ENCODE results near the gene DTX4.
A peak's percentile ranks its signal among the peaks of the same experiment; 100 is the strongest.

GRCh38 chr11:59144579-59145345 is 27.2 kb upstream of the DTX4 start:
- no peak for TF ChIP-seq CTCF (IDR thresholded peaks at IDR 0.05)
- peak in 1 of 2 donors; percentile 62 for TF ChIP-seq POLR2A (IDR thresholded peaks at IDR 0.05)

All from thyroid gland (tissue), 4 donors.